Spleen (tissue), 7 donors: ENCODE results near the gene EIF2AK3.

Experiments used
- CTCF ChIP-seq, 11 experiments: fragments of 200-600 bp in 7 of 11; fragments of 450-650 bp in 4 of 11; sonication (generic) in 4 of 11; IDR thresholded peaks in 8 of 11; conservative IDR thresholded peaks in 3 of 11; 1 replicate in 7 of 11; 2 replicates in 4 of 11; pipeline versions ENCODE4 v1.4.0 to v1.8.0; 2016 to 2021; ENCODE audit warnings: antibody characterized with exemption in 11 of 11, inconsistent platforms in 4 of 11, mild to moderate bottlenecking in 1 of 11
- POLR2A ChIP-seq, 3 donors: fragments of 450-650 bp; IDR thresholded peaks; one replicate each; pipeline ENCODE4 v1.5.1; 2017; ENCODE audit warnings: antibody characterized with exemption in 3 of 3, mild to moderate bottlenecking in 1 of 3
- donor health status: DM: no; HTN: no; CAD: no; lungs with moderate emphysema.
- donor health status: DM: no; HTN: no; CAD: no.
- donor health status: DM: no; HTN: no; CAD: no.

DNA sequence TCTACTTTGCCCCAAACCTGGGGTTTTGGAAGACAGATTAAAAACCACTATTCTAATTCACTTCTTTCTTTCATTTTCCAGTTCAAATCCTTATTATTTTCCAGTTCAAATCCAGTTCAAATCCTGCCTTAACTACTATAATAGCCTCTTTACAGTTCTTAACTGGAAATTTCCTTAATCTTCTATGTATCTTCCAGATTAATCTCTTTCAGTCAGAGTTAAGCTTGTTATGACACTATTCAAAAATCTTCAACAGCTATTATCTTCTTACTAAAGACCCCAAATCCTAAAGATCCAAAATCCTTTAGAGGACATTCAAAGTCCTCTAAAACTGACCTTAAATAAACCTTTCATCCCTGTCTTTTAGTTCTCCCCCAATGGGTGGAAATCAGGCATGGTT lies 30.1 kb downstream of the EIF2AK3 start:
- TF ChIP-seq CTCF (IDR thresholded peaks at IDR 0.05 in 8 of 11, conservative IDR thresholded peaks at IDR 0.05 in 3 of 11) (no peak), POLR2A (IDR thresholded peaks at IDR 0.05) (no peak)
